Measurements from ENCODE around the gene CSK. TPM values are rescaled to one million over a fixed set of nuclear protein-coding genes. Genes with fewer than 3 reads are reported as not detected.

The CSK gene
- total RNA-seq, 4 donors from 2014 or later = 6.4 to 11.7 (median 10.8) TPM

DNA sequence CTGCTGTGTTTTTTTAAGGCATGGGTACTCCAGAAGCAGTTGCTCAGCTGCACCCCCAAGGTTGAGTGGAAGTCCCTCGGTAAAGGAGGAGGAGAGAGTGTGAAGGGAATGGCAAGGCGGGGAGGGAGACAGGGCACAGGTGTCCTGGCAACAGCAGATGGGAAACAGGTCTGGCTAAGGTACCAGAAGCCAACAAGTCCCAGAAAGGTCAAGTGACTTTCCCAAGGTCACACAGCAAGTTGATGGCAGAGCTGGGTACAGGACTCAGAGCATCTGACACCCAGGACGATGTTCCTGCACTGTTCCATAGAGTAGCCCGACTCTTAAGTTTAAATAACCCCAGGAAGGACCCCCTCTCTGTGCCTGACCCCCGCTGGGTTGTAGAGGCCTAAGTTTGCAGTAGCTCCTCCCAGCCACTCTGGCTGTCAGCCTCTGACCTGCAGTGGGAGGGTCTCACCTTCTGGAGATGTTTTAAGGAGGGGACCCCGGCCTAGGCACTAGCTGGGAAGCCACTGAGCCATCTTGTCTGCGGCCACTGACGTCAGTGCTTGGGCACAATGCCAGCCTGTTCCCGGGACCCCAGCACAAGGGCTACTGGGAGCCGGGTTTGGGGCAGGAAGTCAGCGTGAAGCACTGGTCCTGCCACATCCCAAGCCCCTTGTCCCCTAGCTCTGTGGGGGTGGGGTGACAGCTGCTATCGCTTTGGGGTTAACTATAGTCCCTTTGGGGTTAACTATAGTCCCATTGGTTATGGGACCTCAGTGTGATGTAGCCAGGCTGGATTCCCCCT is 10.5 kb downstream of the CSK start:
- in situ Hi-C loops (cut with MboI; ENCODE audit: low sequenced_read_pairs in 4 of 4) = no loop called here
- intact Hi-C loops (cut with DNase I; ENCODE audit: low total_unique reads) = no loop called here
- no peaks in the 10 kb centered on the region for H3K27me3 ChIP-seq
- DNase-seq (no peak), ATAC-seq (no peak)
- TF ChIP-seq, protein P1, sequence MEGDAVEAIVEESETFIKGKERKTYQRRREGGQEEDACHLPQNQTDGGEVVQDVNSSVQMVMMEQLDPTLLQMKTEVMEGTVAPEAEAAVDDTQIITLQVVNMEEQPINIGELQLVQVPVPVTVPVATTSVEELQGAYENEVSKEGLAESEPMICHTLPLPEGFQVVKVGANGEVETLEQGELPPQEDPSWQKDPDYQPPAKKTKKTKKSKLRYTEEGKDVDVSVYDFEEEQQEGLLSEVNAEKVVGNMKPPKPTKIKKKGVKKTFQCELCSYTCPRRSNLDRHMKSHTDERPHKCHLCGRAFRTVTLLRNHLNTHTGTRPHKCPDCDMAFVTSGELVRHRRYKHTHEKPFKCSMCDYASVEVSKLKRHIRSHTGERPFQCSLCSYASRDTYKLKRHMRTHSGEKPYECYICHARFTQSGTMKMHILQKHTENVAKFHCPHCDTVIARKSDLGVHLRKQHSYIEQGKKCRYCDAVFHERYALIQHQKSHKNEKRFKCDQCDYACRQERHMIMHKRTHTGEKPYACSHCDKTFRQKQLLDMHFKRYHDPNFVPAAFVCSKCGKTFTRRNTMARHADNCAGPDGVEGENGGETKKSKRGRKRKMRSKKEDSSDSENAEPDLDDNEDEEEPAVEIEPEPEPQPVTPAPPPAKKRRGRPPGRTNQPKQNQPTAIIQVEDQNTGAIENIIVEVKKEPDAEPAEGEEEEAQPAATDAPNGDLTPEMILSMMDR (IDR thresholded peaks at IDR 0.05 in 4 of 5, conservative IDR thresholded peaks at IDR 0.05 in 1 of 5) = no peak
- TF ChIP-seq POLR2A (IDR thresholded peaks at IDR 0.05) = no peak
- peaks cover 32 to 42% of the 10 kb centered on the region in 2 donors for H3K4me1 ChIP-seq
- no peak overlapping the region for H3K27ac ChIP-seq
- no peak overlapping the region for H3K4me3 ChIP-seq
- no peaks in the 10 kb centered on the region for H3K9me3 ChIP-seq
- no peaks in the 10 kb centered on the region for H3K36me3 ChIP-seq

- no peak overlapping the region for H3K27ac ChIP-seq
- H3K9me3 ChIP-seq = no peaks in the 10 kb centered on the region
- intact Hi-C loops (cut with DNase I; ENCODE audit: low total_unique reads) (no loop called here), in situ Hi-C loops (cut with MboI; ENCODE audit: low sequenced_read_pairs in 4 of 4) (no loop called here)
- H3K36me3 ChIP-seq = no peaks in the 10 kb centered on the region
- ATAC-seq = no peak
- H3K27me3 ChIP-seq = no peaks in the 10 kb centered on the region
- no peak overlapping the region for H3K4me3 ChIP-seq
- H3K4me1 ChIP-seq = peaks cover 34 to 41% of the 10 kb centered on the region in 2 donors
- TF ChIP-seq POLR2A (IDR thresholded peaks at IDR 0.05) = no peak
- TF ChIP-seq, protein P1 (IDR thresholded peaks at IDR 0.05 in 4 of 5, conservative IDR thresholded peaks at IDR 0.05 in 1 of 5) = no peak
- no peak for DNase-seq
These were observed 11.5 kb downstream of the CSK start for GRCh38 chr15:74793135-74794028.

- H3K27me3 ChIP-seq = no peaks in the 10 kb centered on the region
- no peaks in the 10 kb centered on the region for H3K36me3 ChIP-seq
- DNase-seq (no peak), ATAC-seq (no peak)
- TF ChIP-seq, protein P1 (IDR thresholded peaks at IDR 0.05 in 4 of 5, conservative IDR thresholded peaks at IDR 0.05 in 1 of 5) = no peak
- no peak for TF ChIP-seq POLR2A (IDR thresholded peaks at IDR 0.05)
- no peak overlapping the region for H3K4me3 ChIP-seq
- intact Hi-C loops (cut with DNase I; ENCODE audit: low total_unique reads) = no loop called here
- H3K9me3 ChIP-seq = no peaks in the 10 kb centered on the region
- in situ Hi-C loops (cut with MboI; ENCODE audit: low sequenced_read_pairs in 4 of 4) = no loop called here
- peaks cover 32 to 40% of the 10 kb centered on the region in 2 donors for H3K4me1 ChIP-seq
- no peak overlapping the region for H3K27ac ChIP-seq
These were observed 12.5 kb downstream of the CSK start for GRCh38 chr15:74794248-74794969.

GRCh38 chr15:74794970-74795349 is 13.1 kb downstream of the CSK start:
- TF ChIP-seq, protein P1 (IDR thresholded peaks at IDR 0.05 in 4 of 5, conservative IDR thresholded peaks at IDR 0.05 in 1 of 5) = no peak
- TF ChIP-seq POLR2A (IDR thresholded peaks at IDR 0.05) = no peak
- in situ Hi-C loops (cut with MboI; ENCODE audit: low sequenced_read_pairs in 4 of 4) = no loop called here
- Histone ChIP-seq H3K27ac (no peak overlapping the region), H3K4me3 (no peak overlapping the region), H3K36me3 (no peaks in the 10 kb centered on the region), H3K9me3 (no peaks in the 10 kb centered on the region), H3K4me1 (peaks cover 31 to 40% of the 10 kb centered on the region in 2 donors), H3K27me3 (no peaks in the 10 kb centered on the region)
- no peak for DNase-seq
- no peak for ATAC-seq
- intact Hi-C loops (cut with DNase I; ENCODE audit: low total_unique reads) = no loop called here

Measured in gastrocnemius medialis (tissue), 4 donors.